WERI-Rb-1 (cell line): Measurements from ENCODE around the gene GALNT1.

ENCODE experiments used
- DNase-seq: peaks from one replicate; pipeline ENCODE4 v3.0.0-alpha.2; 2020
- H3K27ac ChIP-seq: fragments of 250-450 bp; sonication (Bioruptor Pico); 2 replicates; pipeline ENCODE4 v1.5.1; 2020; ENCODE audit warnings: mild to moderate bottlenecking, moderate library complexity
- H3K27me3 ChIP-seq: fragments of 250-450 bp; sonication (Bioruptor Pico); 2 replicates; pipeline ENCODE4 v1.5.1; 2021; ENCODE audit warnings: mild to moderate bottlenecking, low read depth, moderate library complexity; ENCODE audit not compliant: insufficient read depth, severe bottlenecking
- H3K36me3 ChIP-seq: fragments of 250-450 bp; sonication (Bioruptor Pico); 2 replicates; pipeline ENCODE4 v1.5.1; 2020; ENCODE audit warnings: mild to moderate bottlenecking, moderate library complexity
- H3K4me3 ChIP-seq: 2 replicates; pipeline ENCODE4 v1.5.1; 2011; ENCODE audit warnings: low read depth, mild to moderate bottlenecking, control low read depth, low read length
- H3K9me3 ChIP-seq: fragments of 250-450 bp; sonication (Bioruptor Pico); 2 replicates; pipeline ENCODE4 v1.5.1; 2021; ENCODE audit warnings: mild to moderate bottlenecking, moderate library complexity; ENCODE audit not compliant: severe bottlenecking
- CTCF ChIP-seq: IDR thresholded peaks from 2 replicates; pipeline ENCODE4 v1.5.1; 2011; ENCODE audit warnings: low read depth, mild to moderate bottlenecking, control low read depth, inconsistent platforms, low read length

Gene GALNT1

DNA sequence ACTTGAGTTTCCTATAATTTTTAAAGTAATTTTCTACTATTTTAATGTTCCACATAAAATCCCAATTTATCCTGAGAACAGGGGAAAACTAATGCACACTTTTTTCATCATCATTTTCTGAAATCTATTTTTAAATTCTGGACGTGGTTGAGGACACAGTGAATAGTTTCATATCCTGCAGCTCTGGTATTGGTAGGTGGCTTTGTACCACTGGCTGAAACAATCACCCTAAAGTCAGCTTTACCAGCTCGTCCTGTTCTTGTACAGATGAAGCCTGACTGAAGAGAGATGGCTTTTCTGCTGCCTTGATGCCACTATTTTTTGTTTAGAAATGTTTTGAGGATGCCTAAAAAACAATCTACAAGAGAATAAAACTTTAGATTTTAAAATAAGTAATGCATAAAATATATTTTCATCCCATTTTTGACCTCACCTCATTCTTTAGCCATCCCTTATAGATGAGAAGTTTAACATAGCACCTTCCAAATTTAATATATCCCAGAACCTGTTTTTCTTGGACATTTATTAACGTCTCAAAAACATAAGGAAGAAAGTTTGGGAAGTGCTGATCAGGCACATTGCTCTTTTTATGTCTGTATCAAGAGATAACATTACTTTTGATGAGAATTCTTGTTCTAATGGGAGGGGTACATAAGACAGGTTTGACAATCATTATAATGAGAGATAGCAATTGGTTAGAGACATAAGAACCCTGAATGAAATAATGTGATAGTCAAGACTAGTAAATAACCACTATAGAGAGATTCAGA lies 80.9 kb downstream of the GALNT1 start:
- no peak overlapping the region for H3K4me3 ChIP-seq
- no peaks in the 10 kb centered on the region for H3K27me3 ChIP-seq
- no peak for TF ChIP-seq CTCF
- no peak overlapping the region for H3K27ac ChIP-seq
- H3K9me3 ChIP-seq = no peaks in the 10 kb centered on the region
- no peaks in the 10 kb centered on the region for H3K36me3 ChIP-seq
- no peak for DNase-seq

- H3K27me3 ChIP-seq = no peaks in the 10 kb centered on the region
- H3K27ac ChIP-seq = no peak overlapping the region
- TF ChIP-seq CTCF = no peak
- no peak overlapping the region for H3K4me3 ChIP-seq
- H3K9me3 ChIP-seq = no peaks in the 10 kb centered on the region
- no peaks in the 10 kb centered on the region for H3K36me3 ChIP-seq
- DNase-seq = no peak
These were observed 90.5 kb downstream of the GALNT1 start for GRCh38 chr18:35671966-35672603.

DNA sequence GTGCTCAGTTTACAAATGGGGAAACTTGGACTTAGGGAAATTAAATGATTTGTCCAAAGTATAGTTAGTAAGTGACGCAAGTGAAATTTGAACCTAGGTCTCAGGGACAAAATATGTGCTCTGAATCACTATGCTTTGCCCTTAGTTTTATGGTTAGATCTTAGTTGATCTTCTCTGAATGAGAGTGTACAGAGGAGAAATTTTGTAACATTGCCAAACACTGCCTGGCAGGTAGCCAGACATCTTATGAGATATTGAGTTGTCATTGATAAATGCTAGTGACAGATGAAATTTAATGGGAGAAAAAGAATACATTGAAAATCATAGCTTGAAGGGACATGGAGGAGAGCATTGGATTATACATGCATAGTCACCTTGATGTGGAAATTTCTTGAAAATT lies 91.4 kb downstream of the GALNT1 start:
- no peaks in the 10 kb centered on the region for H3K9me3 ChIP-seq
- no peaks in the 10 kb centered on the region for H3K36me3 ChIP-seq
- no peak for DNase-seq
- H3K4me3 ChIP-seq = no peak overlapping the region
- H3K27ac ChIP-seq = no peak overlapping the region
- no peaks in the 10 kb centered on the region for H3K27me3 ChIP-seq
- TF ChIP-seq CTCF = no peak

GRCh38 chr18:35673682-35674081 lies 92.1 kb downstream of the GALNT1 start:
- no peaks in the 10 kb centered on the region for H3K36me3 ChIP-seq
- H3K4me3 ChIP-seq = no peak overlapping the region
- H3K9me3 ChIP-seq = no peaks in the 10 kb centered on the region
- H3K27me3 ChIP-seq = no peaks in the 10 kb centered on the region
- no peak overlapping the region for H3K27ac ChIP-seq
- DNase-seq = no peak
- TF ChIP-seq CTCF = no peak

DNA sequence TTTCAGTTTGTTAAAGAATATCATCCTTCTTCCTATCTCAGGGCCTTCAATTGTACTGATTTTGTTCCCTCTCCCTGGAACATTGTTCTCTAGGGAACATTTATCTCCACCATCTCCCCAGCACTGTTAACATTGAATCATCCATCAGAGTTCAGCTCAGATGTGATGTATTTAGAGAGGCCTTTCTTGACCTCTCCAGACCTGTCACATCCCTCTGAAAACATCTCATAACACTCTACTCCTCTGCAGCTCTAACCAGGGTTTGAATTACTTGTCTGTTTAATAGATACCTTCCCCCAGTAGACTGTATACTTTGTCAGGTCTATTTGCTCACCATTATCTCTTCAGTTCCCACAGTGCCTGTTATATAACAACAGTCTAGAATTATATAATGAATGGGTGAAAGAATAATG lies 98.6 kb downstream of the GALNT1 start:
- Histone ChIP-seq H3K27ac (no peak overlapping the region), H3K9me3 (no peaks in the 10 kb centered on the region), H3K27me3 (no peaks in the 10 kb centered on the region), H3K4me3 (no peak overlapping the region), H3K36me3 (no peaks in the 10 kb centered on the region)
- DNase-seq = no peak
- TF ChIP-seq CTCF = no peak
